HG03097 (cell line): ENCODE measurements around the gene RORC.
"Not testable (repeated sequence)": the region's sequence is repeated elsewhere in the genome, so short reads cannot be mapped to it uniquely, and the experiment has no call there.

Source experiments
- ATAC-seq: cut with Tn5 transposase; IDR thresholded peaks from one replicate; pipeline ENCODE4 v1.9.1; 2021; ENCODE audit not compliant: unreplicated experiment, low FRiP score

Gene RORC

GRCh38 chr1:151831605-151832004, at the start of gene RORC:
Gene RORC, minus strand, starts transcription at chr1:151831802. Its CDS starts 38 bp downstream, at chr1:151831764.
- ATAC-seq = no peak

DNA sequence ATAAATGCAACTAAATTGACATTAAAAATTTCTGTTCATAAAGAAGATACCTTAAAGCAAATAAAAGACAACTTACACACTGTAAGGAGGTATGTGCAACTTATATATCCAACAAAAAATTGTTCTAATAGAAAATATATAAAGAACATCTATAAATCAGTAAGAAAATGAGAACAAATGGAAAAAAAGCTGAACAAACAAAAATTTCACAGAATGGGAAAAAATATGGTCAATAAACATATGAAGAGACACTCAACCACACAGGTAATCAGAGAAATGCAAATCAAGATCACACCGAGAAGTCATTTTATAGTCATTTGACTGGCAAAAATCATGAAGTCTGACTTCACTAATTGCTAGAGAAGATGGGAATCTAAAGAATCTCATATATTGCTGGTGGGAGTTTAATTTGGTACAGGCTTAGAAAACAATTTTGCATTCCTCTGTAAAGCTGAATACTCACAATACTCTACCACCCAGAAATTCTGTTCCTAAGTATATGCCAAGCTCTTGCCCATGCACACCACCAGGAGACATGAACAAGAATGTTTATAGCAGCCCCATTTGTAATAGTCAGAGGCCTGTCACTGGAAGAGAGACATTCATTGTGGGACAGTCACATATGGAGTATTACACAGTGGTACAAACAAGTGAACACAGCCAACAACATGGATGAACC, 44.0 kb upstream of the RORC start:
- no peak for ATAC-seq

GRCh38 chr1:151872776-151873175, 41.2 kb upstream of the RORC start:
- ATAC-seq = not testable (repeated sequence)

DNA sequence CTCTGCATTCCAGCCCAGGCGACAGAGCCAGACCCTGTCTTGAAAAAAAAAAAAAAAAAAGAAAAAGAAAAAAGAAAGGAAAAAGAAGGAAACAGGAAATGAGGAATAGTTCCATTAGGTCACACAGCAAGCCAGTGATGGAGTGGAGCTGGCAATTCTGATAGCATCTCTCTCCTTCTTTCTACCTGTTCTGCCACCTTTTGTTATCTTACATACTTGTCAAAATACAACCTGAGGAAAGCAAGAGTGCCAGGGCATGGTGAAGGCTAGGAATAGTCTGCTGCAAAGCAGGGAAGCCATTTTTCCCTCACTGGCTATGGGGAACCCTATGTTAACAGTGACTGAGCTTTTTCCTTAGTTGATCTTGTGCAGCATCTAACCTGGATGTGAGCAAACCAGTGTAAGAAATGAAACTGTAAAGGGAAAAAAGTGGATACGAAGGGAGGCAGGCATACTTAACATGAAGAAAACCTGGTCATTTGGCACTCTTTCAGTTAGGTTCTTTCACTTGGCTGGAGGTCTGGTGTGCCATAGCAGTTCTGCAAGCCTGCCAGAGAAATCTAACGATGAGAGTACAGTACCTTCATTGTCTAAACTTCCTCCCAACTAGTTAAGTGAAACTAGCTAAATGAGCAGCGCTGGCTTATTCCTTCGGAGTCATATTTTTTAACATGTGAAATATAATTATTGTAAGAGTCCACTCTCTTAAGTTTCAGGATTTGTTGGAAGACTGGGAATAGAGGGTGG, 39.9 kb upstream of the RORC start:
- ATAC-seq = no peak

GRCh38 chr1:151868486-151868885, 36.9 kb upstream of the RORC start:
- no peak for ATAC-seq

GRCh38 chr1:151867765-151868411, 36.3 kb upstream of the RORC start:
- no peak for ATAC-seq

GRCh38 chr1:151867321-151867720, 35.7 kb upstream of the RORC start:
- ATAC-seq = no peak

- ATAC-seq = no peak
Measured at GRCh38 chr1:151864411-151864810, 32.8 kb upstream of the RORC start.

- no peak for ATAC-seq
Measured at GRCh38 chr1:151862604-151863003, 31.0 kb upstream of the RORC start.

DNA sequence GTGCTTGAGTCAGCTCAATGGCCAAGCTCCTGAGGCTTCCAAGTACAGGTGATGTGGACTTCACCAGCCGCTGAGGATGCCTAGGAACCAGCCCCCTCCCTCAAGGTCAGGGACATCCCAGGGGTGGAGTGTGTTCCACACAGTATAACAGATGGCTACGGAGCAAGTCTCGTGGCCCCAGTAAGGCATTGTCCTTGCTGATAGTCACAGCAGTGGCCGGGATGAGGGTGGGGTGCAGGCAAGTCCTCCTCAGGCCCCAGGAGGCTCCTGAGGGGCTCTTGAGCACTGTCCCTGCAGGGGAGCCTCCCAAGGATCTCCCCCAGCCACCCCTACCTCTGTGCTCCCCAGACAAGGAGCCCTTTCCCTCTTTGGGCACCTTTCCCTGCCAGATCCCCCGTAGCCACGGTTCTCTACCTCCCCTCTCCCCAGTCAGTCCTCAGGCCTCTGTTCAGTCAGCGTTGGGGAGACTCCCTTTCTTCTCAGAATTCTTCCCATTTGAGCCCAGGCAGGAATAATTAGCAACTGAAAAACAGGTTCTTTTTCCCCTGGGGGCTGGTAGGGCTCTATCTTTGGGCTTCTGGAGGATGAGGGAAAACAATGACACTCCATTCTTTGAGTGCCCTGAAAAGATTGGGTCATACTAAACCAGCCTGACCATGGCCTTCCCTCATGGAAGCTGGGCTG, 29.0 kb upstream of the RORC start:
- no peak for ATAC-seq

GRCh38 chr1:151859891-151860293, 28.3 kb upstream of the RORC start:
- no peak for ATAC-seq

GRCh38 chr1:151858886-151859665, 27.5 kb upstream of the RORC start:
- ATAC-seq = no peak

- no peak for ATAC-seq
Measured at GRCh38 chr1:151858030-151858746, 26.6 kb upstream of the RORC start.

DNA sequence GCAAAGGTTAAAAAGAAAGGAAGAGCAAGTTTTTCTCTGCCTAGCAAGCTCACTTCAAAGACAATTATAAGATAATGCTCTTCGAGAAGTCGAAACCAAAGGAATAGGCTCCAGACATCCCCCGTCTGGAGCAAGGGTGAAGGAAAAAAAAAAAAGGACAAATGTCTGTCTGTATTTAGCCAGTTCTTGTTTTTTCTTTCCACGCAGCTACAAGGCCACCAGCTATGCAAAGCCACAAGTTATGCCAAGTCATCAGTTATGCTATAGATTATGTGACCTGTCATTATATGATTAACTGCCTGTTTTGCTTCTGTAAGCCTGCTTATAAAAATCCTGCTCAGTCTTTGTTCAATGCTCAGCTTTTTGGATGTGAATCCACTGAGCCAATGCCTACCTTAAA, 24.3 kb upstream of the RORC start:
- ATAC-seq = no peak

DNA sequence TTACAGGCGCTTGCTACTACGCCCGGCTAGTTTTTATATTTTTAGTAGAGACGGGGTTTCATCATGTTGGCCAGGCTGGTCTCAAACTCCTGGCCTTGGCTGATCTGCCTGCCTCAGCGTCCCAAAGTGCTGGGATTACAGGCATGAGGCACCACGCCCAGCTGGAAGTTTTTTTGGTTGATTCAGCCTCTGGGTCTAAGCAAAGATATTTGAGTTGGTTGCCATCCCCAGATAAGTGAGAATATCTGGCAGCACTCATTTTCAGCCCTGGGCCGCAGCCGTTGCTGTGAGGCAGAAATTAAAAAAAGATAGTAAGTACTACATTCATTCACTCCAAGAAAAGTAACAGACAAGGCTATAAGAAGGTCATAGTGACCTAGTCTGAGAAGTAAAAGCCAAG, 23.9 kb upstream of the RORC start:
- ATAC-seq = not testable (repeated sequence)

- ATAC-seq = no peak
Measured at GRCh38 chr1:151854658-151855057, 23.1 kb upstream of the RORC start.

DNA sequence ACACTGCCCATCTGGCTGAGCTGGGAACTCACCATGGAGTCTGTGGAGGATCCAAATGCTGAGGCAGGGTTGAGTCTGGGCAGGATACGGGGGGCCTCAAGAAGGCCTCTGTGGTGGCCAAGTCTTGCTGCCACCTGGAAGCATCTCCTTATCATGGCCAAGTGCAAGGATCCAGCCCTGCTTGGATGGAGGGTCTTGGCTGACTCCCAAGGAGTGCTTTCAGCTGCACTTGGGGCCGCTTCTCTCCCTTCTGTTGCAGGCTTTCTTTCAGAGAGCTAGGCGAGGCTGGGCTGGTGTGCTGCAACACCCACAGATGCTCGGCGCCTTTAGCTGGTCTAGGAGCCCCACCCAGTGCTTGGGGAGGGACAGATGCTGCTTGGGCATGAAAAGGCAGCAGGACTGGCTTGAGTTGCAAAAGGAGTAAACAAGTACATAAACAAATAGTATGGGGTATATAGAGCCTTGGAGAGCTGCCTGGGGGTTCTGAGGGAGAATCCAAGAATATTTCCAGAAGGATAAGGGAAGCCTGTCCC, 21.9 kb upstream of the RORC start, which contains the start of gene THEM5:
THEM5 (minus strand) TSS at position 302 of the 533 bp plus-strand sequence; CDS start at position 155, 147 bp downstream.
- ATAC-seq = no peak

- ATAC-seq = no peak
Measured at GRCh38 chr1:151852733-151853132, 21.1 kb upstream of the RORC start.

GRCh38 chr1:151851886-151852285, 20.3 kb upstream of the RORC start:
- ATAC-seq = no peak
